Measurements from ENCODE around the gene SELENBP1. TPM values are rescaled to one million over a fixed set of nuclear protein-coding genes. Genes with fewer than 3 reads are reported as not detected.

The SELENBP1 gene
- polyA plus RNA-seq, 4 donors: 52.1 to 60.5 (median 52.9) TPM

Other genes starting within 250 kb of the SELENBP1 start
- 10 to 100 TPM; 22.4 to 34.6 (median 28.6) TPM for gene SEMA6C, start 226.1 kb downstream of the SELENBP1 start, polyA plus RNA-seq (ENCODE audit: insufficient read length in 4 of 4)
- gene TNFAIP8L2, start 216.1 kb downstream of the SELENBP1 start, polyA plus RNA-seq (ENCODE audit: insufficient read length in 4 of 4): 1 to 10 TPM; 1.2 to 2.2 (median 1.3) TPM
- 10 to 100 TPM; 15.6 to 19.7 (median 16.8) TPM for gene LYSMD1, start 206.8 kb downstream of the SELENBP1 start, polyA plus RNA-seq (ENCODE audit: insufficient read length in 4 of 4)
- gene SCNM1, start 206.6 kb downstream of the SELENBP1 start, polyA plus RNA-seq (ENCODE audit: insufficient read length in 4 of 4): 10 to 100 TPM; 35.1 to 42.5 (median 41.1) TPM
- 1 to 10 TPM in 3 of 4 donors, under 1 TPM in 1; 0.75 to 1.5 (median 1.2) TPM for gene TMOD4, start 196.7 kb downstream of the SELENBP1 start, polyA plus RNA-seq (ENCODE audit: insufficient read length in 4 of 4)
- gene VPS72, start 182.5 kb downstream of the SELENBP1 start, polyA plus RNA-seq (ENCODE audit: insufficient read length in 4 of 4): 10 to 100 TPM; 66.6 to 74.2 (median 71.6) TPM
- gene PIP5K1A, start 174.2 kb downstream of the SELENBP1 start, polyA plus RNA-seq (ENCODE audit: insufficient read length in 4 of 4): 10 to 100 TPM; 51.5 to 76.7 (median 70.4) TPM
- gene PSMD4, start 118.0 kb downstream of the SELENBP1 start, polyA plus RNA-seq (ENCODE audit: insufficient read length in 4 of 4): 100 to 1,000 TPM; 162 to 171 (median 168) TPM
- gene ZNF687, start 90.4 kb downstream of the SELENBP1 start, polyA plus RNA-seq (ENCODE audit: insufficient read length in 4 of 4): 10 to 100 TPM; 21.6 to 30.0 (median 26.4) TPM
- 10 to 100 TPM; 59.0 to 77.4 (median 67.2) TPM for gene PI4KB, start 45.3 kb downstream of the SELENBP1 start, polyA plus RNA-seq (ENCODE audit: insufficient read length in 4 of 4)
- 10 to 100 TPM; 43.5 to 49.2 (median 47.0) TPM for gene RFX5, start 25.5 kb downstream of the SELENBP1 start, polyA plus RNA-seq (ENCODE audit: insufficient read length in 4 of 4)
- gene PSMB4, start 26.9 kb upstream of the SELENBP1 start, polyA plus RNA-seq (ENCODE audit: insufficient read length in 4 of 4): 100 to 1,000 TPM; 238 to 292 (median 254) TPM
- gene POGZ, start 86.8 kb upstream of the SELENBP1 start, polyA plus RNA-seq (ENCODE audit: insufficient read length in 4 of 4): 100 to 1,000 TPM in 2 of 4 donors, 10 to 100 TPM in 2; 75.0 to 170 (median 125) TPM
- 10 to 100 TPM; 28.3 to 53.4 (median 44.4) TPM for gene CGN, start 138.7 kb upstream of the SELENBP1 start, polyA plus RNA-seq (ENCODE audit: insufficient read length in 4 of 4)
- 10 to 100 TPM; 11.0 to 14.2 (median 11.6) TPM for gene TUFT1, start 167.6 kb upstream of the SELENBP1 start, polyA plus RNA-seq (ENCODE audit: insufficient read length in 4 of 4)
- 10 to 100 TPM; 16.3 to 29.6 (median 23.0) TPM for gene SNX27, start 239.3 kb upstream of the SELENBP1 start, polyA plus RNA-seq (ENCODE audit: insufficient read length in 4 of 4)

Measured in left renal cortex interstitium (tissue), 4 donors.